GM13976 (cell line): ENCODE measurements around the gene CFTR.

Experiments used
- DNase-seq: peaks from one replicate; pipeline ENCODE4 v3.0.0; 2012; ENCODE audit warnings: low spot score
- in situ Hi-C: fragments of 300-500 bp; cut with MboI; formaldehyde crosslinking; loops from one replicate; pipeline ENCODE4 v1.12.0; 2022; ENCODE audit warnings: low sequenced_read_pairs, mixed read lengths, inconsistent platforms; ENCODE audit not compliant: unreplicated experiment
- TF ChIP-seq, protein P1 (sequence below): IDR thresholded peaks from 2 replicates; pipeline ENCODE4 v1.5.1; 2012; ENCODE audit warnings: borderline replicate concordance, mild to moderate bottlenecking; ENCODE audit not compliant: insufficient read depth; ENCODE audit errors: extremely low read depth, missing control alignments, control extremely low read depth

The CFTR gene

DNA sequence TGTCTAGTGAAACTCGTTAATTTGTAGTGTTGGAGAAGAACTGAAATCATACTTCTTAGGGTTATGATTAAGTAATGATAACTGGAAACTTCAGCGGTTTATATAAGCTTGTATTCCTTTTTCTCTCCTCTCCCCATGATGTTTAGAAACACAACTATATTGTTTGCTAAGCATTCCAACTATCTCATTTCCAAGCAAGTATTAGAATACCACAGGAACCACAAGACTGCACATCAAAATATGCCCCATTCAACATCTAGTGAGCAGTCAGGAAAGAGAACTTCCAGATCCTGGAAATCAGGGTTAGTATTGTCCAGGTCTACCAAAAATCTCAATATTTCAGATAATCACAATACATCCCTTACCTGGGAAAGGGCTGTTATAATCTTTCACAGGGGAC lies 187.6 kb downstream of the CFTR start:
- DNase-seq = no peak
- in situ Hi-C loops = no loop called here
- TF ChIP-seq, protein P1, sequence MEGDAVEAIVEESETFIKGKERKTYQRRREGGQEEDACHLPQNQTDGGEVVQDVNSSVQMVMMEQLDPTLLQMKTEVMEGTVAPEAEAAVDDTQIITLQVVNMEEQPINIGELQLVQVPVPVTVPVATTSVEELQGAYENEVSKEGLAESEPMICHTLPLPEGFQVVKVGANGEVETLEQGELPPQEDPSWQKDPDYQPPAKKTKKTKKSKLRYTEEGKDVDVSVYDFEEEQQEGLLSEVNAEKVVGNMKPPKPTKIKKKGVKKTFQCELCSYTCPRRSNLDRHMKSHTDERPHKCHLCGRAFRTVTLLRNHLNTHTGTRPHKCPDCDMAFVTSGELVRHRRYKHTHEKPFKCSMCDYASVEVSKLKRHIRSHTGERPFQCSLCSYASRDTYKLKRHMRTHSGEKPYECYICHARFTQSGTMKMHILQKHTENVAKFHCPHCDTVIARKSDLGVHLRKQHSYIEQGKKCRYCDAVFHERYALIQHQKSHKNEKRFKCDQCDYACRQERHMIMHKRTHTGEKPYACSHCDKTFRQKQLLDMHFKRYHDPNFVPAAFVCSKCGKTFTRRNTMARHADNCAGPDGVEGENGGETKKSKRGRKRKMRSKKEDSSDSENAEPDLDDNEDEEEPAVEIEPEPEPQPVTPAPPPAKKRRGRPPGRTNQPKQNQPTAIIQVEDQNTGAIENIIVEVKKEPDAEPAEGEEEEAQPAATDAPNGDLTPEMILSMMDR = no peak

DNA sequence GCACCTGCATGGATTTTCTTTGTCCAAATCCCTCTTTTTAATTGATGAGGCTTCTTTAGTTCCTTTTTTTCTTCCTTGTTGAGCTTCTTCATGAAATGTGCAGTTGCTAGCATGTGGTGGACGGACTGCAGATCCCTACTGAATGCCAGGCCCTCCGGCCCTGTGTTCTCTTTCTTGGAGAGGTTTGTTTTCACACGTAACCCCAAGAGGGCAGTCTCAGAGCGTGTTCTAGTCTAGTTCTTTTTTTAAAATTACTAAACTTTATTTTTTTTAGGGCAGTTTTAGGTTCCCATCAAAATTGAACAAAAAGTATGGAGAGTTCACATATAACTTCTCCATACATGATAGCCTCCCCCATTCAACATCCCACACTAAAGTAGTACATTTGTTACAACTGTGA lies 190.0 kb downstream of the CFTR start:
- TF ChIP-seq, protein P1 = no peak
- DNase-seq = no peak
- in situ Hi-C loops = no loop called here

DNA sequence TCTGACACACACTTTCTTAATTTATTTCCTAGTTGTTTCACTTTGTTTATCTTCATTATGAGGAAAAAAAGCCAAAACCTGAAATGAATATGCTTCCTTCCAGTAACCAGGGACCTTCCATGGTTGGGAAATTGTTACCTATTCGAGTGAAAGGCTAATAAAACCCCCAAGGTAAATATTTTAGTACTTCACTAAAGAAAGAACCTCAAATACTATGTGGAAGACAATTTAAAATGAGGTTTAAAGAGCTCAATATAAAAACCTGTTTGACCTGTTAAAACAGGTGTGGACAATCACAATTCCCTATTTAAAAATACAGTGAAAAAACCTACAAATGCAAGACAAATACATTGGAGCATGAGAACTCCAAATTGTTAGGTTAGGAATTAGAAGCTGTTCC lies 192.6 kb downstream of the CFTR start:
- TF ChIP-seq, protein P1 = no peak
- no peak for DNase-seq
- in situ Hi-C loops = no loop called here

DNA sequence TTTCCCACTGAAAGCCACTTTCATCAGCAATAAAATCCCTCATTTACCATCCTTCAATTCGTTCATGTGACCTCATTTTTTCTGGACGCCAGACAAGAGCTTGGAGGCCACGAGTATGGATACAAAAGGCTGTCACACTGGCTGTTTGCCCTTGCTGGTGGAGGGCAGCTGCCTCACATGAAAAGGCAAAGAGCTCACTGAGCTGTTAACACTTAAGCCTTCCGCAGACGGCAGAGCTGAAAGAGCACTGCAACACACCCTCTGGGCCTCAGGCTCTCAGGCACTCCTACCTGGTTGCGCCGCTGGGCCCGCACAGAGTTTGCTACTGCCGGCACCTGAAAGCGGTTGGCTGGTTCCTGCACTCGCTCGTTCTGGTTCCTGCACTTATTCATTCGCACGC lies 193.5 kb downstream of the CFTR start:
- in situ Hi-C loops = no loop called here
- DNase-seq = no peak
- TF ChIP-seq, protein P1 = no peak

DNA sequence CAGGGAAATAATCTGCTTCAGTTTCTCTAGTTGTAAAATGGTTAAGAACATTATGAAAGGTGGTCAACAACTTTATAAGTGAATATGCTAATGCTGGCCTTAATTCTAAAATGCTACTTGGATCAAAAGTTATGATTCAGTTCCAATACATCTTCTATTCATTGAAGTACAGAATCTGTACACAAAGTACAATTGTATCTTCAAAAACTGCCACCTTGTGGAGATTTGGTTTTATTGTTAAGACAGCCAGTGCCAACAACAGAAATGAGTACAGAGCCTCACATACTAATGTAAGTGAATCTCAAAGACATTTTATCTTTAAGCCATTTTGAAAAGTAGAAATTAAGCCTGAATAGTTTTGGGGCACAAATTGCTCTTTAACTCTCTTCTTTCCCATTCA lies 194.0 kb downstream of the CFTR start:
- TF ChIP-seq, protein P1 = no peak
- peak; percentile 45 for DNase-seq
- in situ Hi-C loops = no loop called here

DNA sequence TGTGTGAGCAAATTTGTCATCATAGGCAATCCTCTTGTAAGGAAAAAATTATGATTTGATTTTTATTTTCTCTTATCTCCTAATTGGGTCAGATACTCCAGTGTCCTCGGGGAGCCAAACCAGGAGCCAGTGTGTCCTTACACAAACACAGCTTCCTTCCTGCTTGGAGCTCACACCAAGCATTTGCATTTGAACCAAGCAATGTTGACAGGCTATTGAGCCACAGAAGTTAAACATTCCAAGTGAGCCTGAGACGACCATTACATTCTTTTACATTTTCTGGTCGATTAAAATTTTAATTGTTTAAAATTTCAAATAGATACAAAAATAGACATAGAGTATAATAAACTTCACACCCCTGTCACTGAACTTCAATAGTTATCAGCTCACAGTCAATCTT lies 194.8 kb downstream of the CFTR start:
- in situ Hi-C loops = no loop called here
- no peak for DNase-seq

More for the DNA sequence above, 194.8 kb downstream of the CFTR start:
- TF ChIP-seq, protein P1 = no peak
